Measurements from ENCODE around the gene PRSS16. TPM values are rescaled to one million over a fixed set of nuclear protein-coding genes. Genes with fewer than 3 reads are reported as not detected.
"Not testable (repeated sequence)": the region's sequence is repeated elsewhere in the genome, so short reads cannot be mapped to it uniquely, and the experiment has no call there.

The PRSS16 gene
- polyA plus RNA-seq, 4 donors, result 17.1 to 31.6 (median 21.6) TPM

GRCh38 chr6:27213544-27214125 lies 33.9 kb upstream of the PRSS16 start:
- WGBS, 3 donors, result 33 to 55% (median 45%) methylated on average over 28 to 29 of the region's 29 CpGs
- Histone ChIP-seq H3K4me3 (ENCODE audit: low read depth in 1 of 3, low read length in 3 of 3) (no peak overlapping the region), H3K27me3 (ENCODE audit: control insufficient read depth in 3 of 3, insufficient read depth in 3 of 3, low read length in 3 of 3) (peaks cover 0 to 43% (median 26%) of the 10 kb centered on the region in 3 donors), H3K9me3 (ENCODE audit: control insufficient read depth in 2 of 2, insufficient read depth in 1 of 2, low read depth in 1 of 2, low read length in 1 of 2) (peaks cover 0 to 24% of the 10 kb centered on the region in 2 donors), H3K36me3 (ENCODE audit: control insufficient read depth in 3 of 3, insufficient read depth in 2 of 3, low read depth in 1 of 3, low read length in 3 of 3) (no peaks in the 10 kb centered on the region), H3K27ac (ENCODE audit: low read depth in 1 of 3, low read length in 2 of 3) (no peak overlapping the region), H3K4me1 (ENCODE audit: control insufficient read depth in 3 of 3, insufficient read depth in 2 of 3, low read depth in 1 of 3, low read length in 2 of 3) (no peaks in the 10 kb centered on the region)
- FAIRE-seq (no peak), DNase-seq (no peak)

DNA sequence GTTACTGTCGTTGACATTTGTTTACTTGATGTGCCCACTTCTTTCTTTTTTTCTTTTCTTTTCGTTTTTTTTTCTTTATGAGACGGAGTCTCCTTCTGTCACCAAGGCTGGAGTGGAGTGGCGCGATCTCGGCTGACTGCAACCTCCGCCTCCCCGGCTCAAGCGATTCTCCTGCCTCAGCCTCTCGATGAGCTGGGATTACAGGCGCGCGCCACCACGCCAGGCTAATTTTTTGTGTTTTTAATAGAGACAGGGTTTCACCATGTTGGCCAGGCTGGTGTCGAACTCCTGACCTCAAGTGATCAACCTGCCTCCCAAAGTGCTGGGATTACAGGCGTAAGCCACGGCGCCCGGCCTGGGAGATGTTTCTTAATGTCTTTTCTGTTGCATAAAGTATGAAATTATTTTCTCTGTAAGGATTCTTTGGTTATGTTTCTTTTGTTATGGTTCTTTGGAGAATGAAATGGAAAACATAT lies 33.3 kb upstream of the PRSS16 start:
- Histone ChIP-seq H3K27ac (ENCODE audit: low read depth in 1 of 3, low read length in 2 of 3) (no peak overlapping the region), H3K4me1 (ENCODE audit: control insufficient read depth in 3 of 3, insufficient read depth in 2 of 3, low read depth in 1 of 3, low read length in 2 of 3) (no peaks in the 10 kb centered on the region), H3K4me3 (ENCODE audit: low read depth in 1 of 3, low read length in 3 of 3) (no peak overlapping the region), H3K9me3 (ENCODE audit: control insufficient read depth in 2 of 2, insufficient read depth in 1 of 2, low read depth in 1 of 2, low read length in 1 of 2) (peaks cover 0 to 24% of the 10 kb centered on the region in 2 donors), H3K27me3 (ENCODE audit: control insufficient read depth in 3 of 3, insufficient read depth in 3 of 3, low read length in 3 of 3) (peaks cover 0 to 44% (median 27%) of the 10 kb centered on the region in 3 donors), H3K36me3 (ENCODE audit: control insufficient read depth in 3 of 3, insufficient read depth in 2 of 3, low read depth in 1 of 3, low read length in 3 of 3) (no peaks in the 10 kb centered on the region)
- DNase-seq (no peak), FAIRE-seq (no peak)
- WGBS, 3 donors, result 28 to 49% (median 38%) methylated on average over 19 of the region's 19 CpGs

- Histone ChIP-seq H3K27ac (ENCODE audit: low read depth in 1 of 3, low read length in 2 of 3) (no peak overlapping the region), H3K4me1 (ENCODE audit: control insufficient read depth in 3 of 3, insufficient read depth in 2 of 3, low read depth in 1 of 3, low read length in 2 of 3) (no peaks in the 10 kb centered on the region), H3K36me3 (ENCODE audit: control insufficient read depth in 3 of 3, insufficient read depth in 2 of 3, low read depth in 1 of 3, low read length in 3 of 3) (no peaks in the 10 kb centered on the region), H3K9me3 (ENCODE audit: control insufficient read depth in 2 of 2, insufficient read depth in 1 of 2, low read depth in 1 of 2, low read length in 1 of 2) (peaks cover 0 to 24% of the 10 kb centered on the region in 2 donors), H3K4me3 (ENCODE audit: low read depth in 1 of 3, low read length in 3 of 3) (no peak overlapping the region), H3K27me3 (ENCODE audit: control insufficient read depth in 3 of 3, insufficient read depth in 3 of 3, low read length in 3 of 3) (peaks cover 0 to 43% (median 21%) of the 10 kb centered on the region in 3 donors)
- DNase-seq, result no peak
- 93 to 95% (median 94%) methylated on average over 21 of the region's 21 CpGs for WGBS, 3 donors
- FAIRE-seq, result no peak
Observed at GRCh38 chr6:27216874-27217273, 30.6 kb upstream of the PRSS16 start.

GRCh38 chr6:27222971-27223370 lies 24.5 kb upstream of the PRSS16 start:
- H3K36me3 ChIP-seq (ENCODE audit: control insufficient read depth in 3 of 3, insufficient read depth in 2 of 3, low read depth in 1 of 3, low read length in 3 of 3); FAIRE-seq; H3K27ac ChIP-seq (ENCODE audit: low read depth in 1 of 3, low read length in 2 of 3); H3K9me3 ChIP-seq (ENCODE audit: control insufficient read depth in 2 of 2, insufficient read depth in 1 of 2, low read depth in 1 of 2, low read length in 1 of 2); H3K4me3 ChIP-seq (ENCODE audit: low read depth in 1 of 3, low read length in 3 of 3); DNase-seq; H3K4me1 ChIP-seq (ENCODE audit: control insufficient read depth in 3 of 3, insufficient read depth in 2 of 3, low read depth in 1 of 3, low read length in 2 of 3): not testable (repeated sequence)
- H3K27me3 ChIP-seq (ENCODE audit: control insufficient read depth in 3 of 3, insufficient read depth in 3 of 3, low read length in 3 of 3), result peaks cover 0 to 20% (median 7%) of the 10 kb centered on the region in 3 donors
- 91 to 94% (median 91%) methylated on average over 15 of the region's 15 CpGs for WGBS, 3 donors

GRCh38 chr6:27224729-27225128 lies 22.8 kb upstream of the PRSS16 start:
- Histone ChIP-seq H3K36me3 (ENCODE audit: control insufficient read depth in 3 of 3, insufficient read depth in 2 of 3, low read depth in 1 of 3, low read length in 3 of 3) (no peaks in the 10 kb centered on the region), H3K27me3 (ENCODE audit: control insufficient read depth in 3 of 3, insufficient read depth in 3 of 3, low read length in 3 of 3) (peaks cover 0 to 21% (median 0%) of the 10 kb centered on the region in 3 donors), H3K4me3 (ENCODE audit: low read depth in 1 of 3, low read length in 3 of 3) (no peak overlapping the region), H3K27ac (ENCODE audit: low read depth in 1 of 3, low read length in 2 of 3) (no peak overlapping the region), H3K9me3 (ENCODE audit: control insufficient read depth in 2 of 2, insufficient read depth in 1 of 2, low read depth in 1 of 2, low read length in 1 of 2) (peaks cover 0 to 3% of the 10 kb centered on the region in 2 donors), H3K4me1 (ENCODE audit: control insufficient read depth in 3 of 3, insufficient read depth in 2 of 3, low read depth in 1 of 3, low read length in 2 of 3) (no peaks in the 10 kb centered on the region)
- DNase-seq (no peak), FAIRE-seq (no peak)
- 48 to 67% (median 50%) methylated on average over 4 of the region's 4 CpGs for WGBS, 3 donors

GRCh38 chr6:27228963-27229477 lies 18.5 kb upstream of the PRSS16 start:
- H3K9me3 ChIP-seq (ENCODE audit: control insufficient read depth in 2 of 2, insufficient read depth in 1 of 2, low read depth in 1 of 2, low read length in 1 of 2), result peaks cover 0 to 5% of the 10 kb centered on the region in 2 donors
- H3K27me3 ChIP-seq (ENCODE audit: control insufficient read depth in 3 of 3, insufficient read depth in 3 of 3, low read length in 3 of 3), result peaks cover 0 to 44% (median 6%) of the 10 kb centered on the region in 3 donors
- H3K27ac ChIP-seq (ENCODE audit: low read depth in 1 of 3, low read length in 2 of 3), result no peak overlapping the region
- DNase-seq (no peak), FAIRE-seq (no peak)
- H3K4me3 ChIP-seq (ENCODE audit: low read depth in 1 of 3, low read length in 3 of 3), result no peak overlapping the region
- H3K4me1 ChIP-seq (ENCODE audit: control insufficient read depth in 3 of 3, insufficient read depth in 2 of 3, low read depth in 1 of 3, low read length in 2 of 3), result no peaks in the 10 kb centered on the region
- WGBS, 3 donors, result 57 to 67% (median 65%) methylated on average over 5 of the region's 5 CpGs
- no peaks in the 10 kb centered on the region for H3K36me3 ChIP-seq (ENCODE audit: control insufficient read depth in 3 of 3, insufficient read depth in 2 of 3, low read depth in 1 of 3, low read length in 3 of 3)

DNA sequence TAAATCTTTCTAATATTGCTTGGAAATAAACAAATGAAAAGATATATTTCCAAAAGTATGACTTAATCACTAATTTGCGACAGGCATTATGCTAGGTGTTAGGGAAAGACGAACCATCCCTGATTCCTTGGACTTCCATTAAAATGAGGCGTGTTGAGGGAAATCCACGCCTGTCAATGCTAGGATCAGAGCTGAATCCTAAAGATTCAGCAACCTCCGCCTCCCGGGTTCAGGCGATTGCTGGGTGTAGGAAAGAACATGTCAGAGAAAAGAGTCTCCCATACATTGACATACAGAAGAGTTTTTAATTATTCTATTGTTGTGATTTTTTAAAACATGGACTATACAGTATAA lies 16.8 kb upstream of the PRSS16 start:
- Histone ChIP-seq H3K4me3 (ENCODE audit: low read depth in 1 of 3, low read length in 3 of 3) (no peak overlapping the region), H3K9me3 (ENCODE audit: control insufficient read depth in 2 of 2, insufficient read depth in 1 of 2, low read depth in 1 of 2, low read length in 1 of 2) (peaks cover 0 to 5% of the 10 kb centered on the region in 2 donors), H3K27ac (ENCODE audit: low read depth in 1 of 3, low read length in 2 of 3) (no peak overlapping the region), H3K4me1 (ENCODE audit: control insufficient read depth in 3 of 3, insufficient read depth in 2 of 3, low read depth in 1 of 3, low read length in 2 of 3) (no peaks in the 10 kb centered on the region), H3K36me3 (ENCODE audit: control insufficient read depth in 3 of 3, insufficient read depth in 2 of 3, low read depth in 1 of 3, low read length in 3 of 3) (no peaks in the 10 kb centered on the region), H3K27me3 (ENCODE audit: control insufficient read depth in 3 of 3, insufficient read depth in 3 of 3, low read length in 3 of 3) (peaks cover 0 to 50% (median 8%) of the 10 kb centered on the region in 3 donors)
- DNase-seq (no peak), FAIRE-seq (no peak)
- 20 to 51% (median 23%) methylated on average over 7 of the region's 7 CpGs for WGBS, 3 donors

- Histone ChIP-seq H3K36me3 (ENCODE audit: control insufficient read depth in 3 of 3, insufficient read depth in 2 of 3, low read depth in 1 of 3, low read length in 3 of 3) (no peaks in the 10 kb centered on the region), H3K4me1 (ENCODE audit: control insufficient read depth in 3 of 3, insufficient read depth in 2 of 3, low read depth in 1 of 3, low read length in 2 of 3) (peaks cover 0 to 5% (median 0%) of the 10 kb centered on the region in 3 donors), H3K4me3 (ENCODE audit: low read depth in 1 of 3, low read length in 3 of 3) (no peak overlapping the region), H3K27ac (ENCODE audit: low read depth in 1 of 3, low read length in 2 of 3) (no peak overlapping the region), H3K9me3 (ENCODE audit: control insufficient read depth in 2 of 2, insufficient read depth in 1 of 2, low read depth in 1 of 2, low read length in 1 of 2) (peaks cover 0 to 11% of the 10 kb centered on the region in 2 donors), H3K27me3 (ENCODE audit: control insufficient read depth in 3 of 3, insufficient read depth in 3 of 3, low read length in 3 of 3) (peaks cover 0 to 76% (median 27%) of the 10 kb centered on the region in 3 donors)
- FAIRE-seq, result no peak
- DNase-seq, result no peak
- 66 to 78% (median 74%) methylated on average over 3 of the region's 3 CpGs for WGBS, 3 donors
Observed at GRCh38 chr6:27234576-27234975, 12.9 kb upstream of the PRSS16 start.

Data from small intestine (tissue), 7 donors.